ENCODE measurements around the gene NRP1.
"Not testable (repeated sequence)": the region's sequence is repeated elsewhere in the genome, so short reads cannot be mapped to it uniquely, and the experiment has no call there.

Gene NRP1

GRCh38 chr10:33321516-33321915 is 13.0 kb downstream of the NRP1 start:
- DNase-seq (ENCODE audit: low spot score): no peak

GRCh38 chr10:33320288-33320687 is 14.2 kb downstream of the NRP1 start:
- no peak for DNase-seq (ENCODE audit: low spot score)

- DNase-seq (ENCODE audit: low spot score): no peak
Observed at GRCh38 chr10:33315891-33316290, 18.6 kb downstream of the NRP1 start.

GRCh38 chr10:33314811-33315561 is 19.5 kb downstream of the NRP1 start:
- DNase-seq (ENCODE audit: low spot score): no peak

GRCh38 chr10:33311640-33312039 is 22.8 kb downstream of the NRP1 start:
- DNase-seq (ENCODE audit: low spot score): no peak

- no peak for DNase-seq (ENCODE audit: low spot score)
Observed at GRCh38 chr10:33310853-33311252, 23.6 kb downstream of the NRP1 start.

GRCh38 chr10:33309406-33309805 is 25.1 kb downstream of the NRP1 start:
- no peak for DNase-seq (ENCODE audit: low spot score)

- DNase-seq (ENCODE audit: low spot score): no peak
Observed at GRCh38 chr10:33307835-33308234, 26.6 kb downstream of the NRP1 start.

GRCh38 chr10:33306701-33307519 is 27.6 kb downstream of the NRP1 start:
- DNase-seq (ENCODE audit: low spot score): no peak

GRCh38 chr10:33306126-33306525 is 28.3 kb downstream of the NRP1 start:
- no peak for DNase-seq (ENCODE audit: low spot score)

GRCh38 chr10:33304423-33305225 is 29.8 kb downstream of the NRP1 start:
- DNase-seq (ENCODE audit: low spot score): no peak

- DNase-seq (ENCODE audit: low spot score): no peak
Observed at GRCh38 chr10:33303988-33304387, 30.5 kb downstream of the NRP1 start.

GRCh38 chr10:33302208-33302829 is 32.1 kb downstream of the NRP1 start:
- no peak for DNase-seq (ENCODE audit: low spot score)

GRCh38 chr10:33301097-33301789 is 33.2 kb downstream of the NRP1 start:
- no peak for DNase-seq (ENCODE audit: low spot score)

GRCh38 chr10:33300544-33300943 is 33.9 kb downstream of the NRP1 start:
- DNase-seq (ENCODE audit: low spot score): not testable (repeated sequence)

- no peak for DNase-seq (ENCODE audit: low spot score)
Observed at GRCh38 chr10:33298893-33299292, 35.6 kb downstream of the NRP1 start.

GRCh38 chr10:33298110-33298509 is 36.4 kb downstream of the NRP1 start:
- no peak for DNase-seq (ENCODE audit: low spot score)

- DNase-seq (ENCODE audit: low spot score): no peak
Observed at GRCh38 chr10:33295851-33296250, 38.6 kb downstream of the NRP1 start.

GRCh38 chr10:33293531-33294170 is 40.8 kb downstream of the NRP1 start:
- DNase-seq (ENCODE audit: low spot score): no peak

- no peak for DNase-seq (ENCODE audit: low spot score)
Observed at GRCh38 chr10:33293076-33293475, 41.4 kb downstream of the NRP1 start.

GRCh38 chr10:33291053-33291592 is 43.3 kb downstream of the NRP1 start:
- no peak for DNase-seq (ENCODE audit: low spot score)

All from HuH-7.5 (cell line).